T-helper 22 cell (primary cell): ENCODE results near the gene COL8A2.

Experiments used
- DNase-seq: peaks from one replicate; pipeline ENCODE4 v3.0.0-alpha.2; 2020; ENCODE audit warnings: low read depth

COL8A2 gene

DNA sequence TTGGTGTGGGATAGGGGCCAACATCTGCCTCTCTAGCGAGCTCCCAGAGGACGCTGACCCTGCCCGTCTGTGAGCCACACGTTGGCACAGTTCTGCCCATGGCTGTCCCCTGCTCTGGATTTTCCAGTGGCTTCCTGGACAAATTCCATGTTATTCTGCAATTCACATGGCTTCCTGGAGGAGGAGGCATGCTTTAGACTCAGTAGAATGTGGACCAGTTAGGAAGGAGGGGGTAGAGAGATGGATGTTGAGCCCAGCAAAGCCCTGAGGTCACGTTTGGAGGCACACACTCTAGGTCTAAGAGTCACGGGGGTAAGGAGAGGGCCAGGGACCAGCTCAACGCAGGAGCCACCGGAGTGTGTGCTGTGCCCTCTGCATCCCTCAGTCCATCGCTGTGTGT, 12.2 kb downstream of the COL8A2 start:
- no peak for DNase-seq

DNA sequence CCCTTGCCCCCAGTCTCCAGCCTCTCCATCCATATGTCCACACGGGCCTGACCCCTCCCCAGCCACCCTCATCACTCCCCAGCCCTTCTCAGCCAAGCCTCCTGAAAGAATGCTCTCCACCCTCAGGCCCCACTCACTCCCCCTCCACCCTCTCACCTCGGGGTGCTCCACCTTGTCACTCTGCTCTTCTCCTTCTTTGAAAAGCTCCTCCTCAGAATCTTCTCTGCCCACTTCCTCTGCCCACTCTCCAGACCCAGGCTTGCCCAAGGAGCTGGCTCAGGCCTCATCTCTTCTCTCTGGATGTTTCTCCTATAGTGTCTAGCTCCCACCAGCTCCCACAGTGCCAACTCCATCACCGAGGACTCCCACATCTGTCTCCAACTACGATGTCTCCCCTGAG, 13.9 kb downstream of the COL8A2 start:
- DNase-seq = no peak

DNA sequence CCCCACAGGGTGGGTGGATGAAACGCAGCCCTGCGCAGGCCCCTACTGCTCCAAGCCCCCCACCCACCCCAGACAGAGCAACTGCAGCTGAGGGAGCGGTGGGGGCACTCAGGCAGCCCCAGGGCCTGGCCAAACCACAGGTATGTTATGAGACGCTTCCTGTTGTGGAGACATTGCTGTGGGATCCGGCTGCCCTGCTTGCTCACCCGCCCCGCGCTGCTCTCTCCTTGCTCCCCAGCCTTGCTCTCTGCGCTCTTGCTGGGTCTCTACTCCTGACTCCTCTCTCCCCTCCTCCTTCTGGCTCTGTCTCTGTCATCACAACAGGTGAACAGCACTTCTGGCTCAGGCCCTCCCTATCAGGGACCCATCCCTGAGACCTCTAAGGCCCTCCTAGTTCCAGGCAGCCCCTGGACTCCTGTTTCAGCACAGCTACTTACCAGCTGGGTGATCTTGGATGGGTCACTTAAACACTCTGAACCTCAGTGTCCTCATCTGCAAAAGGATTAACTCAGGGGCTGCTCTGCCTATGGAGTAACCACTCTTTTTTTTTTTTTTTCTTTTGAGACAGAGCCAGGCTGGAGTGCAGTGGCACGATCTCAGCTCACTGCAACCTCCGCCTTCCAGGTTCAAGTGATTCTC, 15.9 kb downstream of the COL8A2 start:
- no peak for DNase-seq

DNA sequence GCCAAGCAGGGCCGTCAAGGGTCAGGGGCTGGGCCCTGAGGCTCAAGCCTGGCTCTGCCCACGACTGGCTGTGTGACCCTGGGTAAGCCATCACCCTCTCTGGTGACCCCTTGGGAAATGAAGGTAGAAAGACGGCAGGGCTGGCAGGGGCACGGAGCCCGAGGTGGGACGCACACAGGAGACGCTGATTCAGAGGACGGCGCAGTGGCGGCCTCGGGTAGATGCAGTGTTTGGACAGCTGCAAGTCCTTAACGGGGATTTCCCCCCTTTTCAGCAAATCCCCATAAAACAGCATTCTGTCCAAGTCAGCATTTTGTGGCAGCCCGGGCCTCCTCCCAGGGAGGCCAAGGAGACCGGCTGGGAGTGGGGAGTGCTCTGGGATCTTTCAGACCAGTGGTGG, 16.7 kb downstream of the COL8A2 start:
- no peak for DNase-seq

DNA sequence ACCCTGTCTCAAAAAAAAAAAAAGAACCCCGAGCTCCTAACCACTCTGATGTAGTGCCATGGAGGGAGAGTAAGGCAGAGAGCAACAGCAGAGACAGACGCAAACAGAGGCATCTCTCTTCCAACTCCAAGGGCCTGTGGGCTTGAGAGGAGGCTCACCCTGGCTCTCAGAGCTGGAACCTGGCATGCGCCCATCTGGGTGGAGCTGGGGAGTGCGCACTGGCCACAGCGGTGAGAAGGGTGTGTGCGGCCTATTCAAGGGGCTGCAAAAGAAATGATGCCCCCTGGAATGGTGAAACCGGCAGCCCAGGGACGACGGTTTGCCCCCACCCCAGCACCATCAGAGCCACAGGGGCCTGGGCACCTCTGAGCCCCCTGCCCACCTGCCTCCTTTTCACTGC, 17.6 kb downstream of the COL8A2 start:
- DNase-seq = no peak

DNA sequence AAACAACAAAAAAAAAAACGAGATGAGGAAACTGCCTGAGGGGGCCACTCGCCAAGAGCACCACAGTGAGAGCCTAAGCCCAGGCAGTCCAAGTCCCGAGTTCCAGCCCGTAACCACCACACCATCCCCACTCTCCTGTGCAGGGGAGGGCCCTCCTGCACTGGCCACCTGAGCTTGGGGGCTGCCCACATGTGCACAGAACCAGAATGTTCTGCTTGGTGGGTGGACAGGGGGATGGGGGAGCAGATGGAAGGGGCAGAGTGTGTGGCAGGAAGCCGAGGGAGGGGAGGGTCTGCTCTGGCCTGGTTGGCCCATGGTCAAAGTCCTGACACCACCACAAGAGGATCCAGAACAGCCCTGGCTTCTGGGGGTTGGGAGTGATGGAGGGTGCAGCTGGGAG, 18.8 kb downstream of the COL8A2 start:
- no peak for DNase-seq

DNA sequence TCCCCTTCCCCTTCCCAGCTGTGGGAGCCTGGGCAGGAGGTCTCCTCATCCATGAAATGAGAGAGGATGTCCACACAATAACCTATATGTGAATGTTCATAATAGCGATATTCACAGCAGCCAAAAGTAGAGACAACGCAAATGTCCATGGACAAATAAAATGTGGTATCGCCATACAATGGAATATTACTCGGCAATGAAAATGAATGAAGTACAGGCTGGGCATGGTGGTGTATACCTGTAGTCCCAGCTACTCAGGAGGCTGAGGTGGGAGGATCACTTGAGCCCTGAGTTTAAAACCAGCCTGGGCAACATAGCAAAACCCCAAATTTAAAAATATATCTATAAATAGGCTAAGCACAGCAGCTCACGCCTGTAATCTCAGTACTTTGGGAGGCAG, 23.5 kb downstream of the COL8A2 start:
- DNase-seq = no peak

DNA sequence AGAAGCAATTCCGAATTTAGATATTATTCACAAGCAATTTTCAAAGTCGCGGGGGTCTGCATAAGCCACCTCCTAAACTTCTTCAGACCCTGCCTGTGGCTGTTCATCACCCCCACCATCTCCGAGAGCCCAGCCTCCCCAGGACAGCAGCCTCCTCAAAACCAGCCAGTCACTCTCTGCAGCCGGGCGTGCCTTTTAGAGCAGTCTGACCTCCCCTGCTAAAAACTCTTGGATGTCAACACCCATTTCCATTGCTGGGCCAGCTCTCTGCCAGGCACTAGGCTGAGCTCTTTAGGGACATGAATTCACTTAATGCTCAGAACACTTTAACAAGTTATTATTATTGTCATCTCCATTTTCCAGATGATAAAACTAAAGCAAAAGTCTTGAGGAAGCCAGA, 24.6 kb downstream of the COL8A2 start:
- DNase-seq = no peak

DNA sequence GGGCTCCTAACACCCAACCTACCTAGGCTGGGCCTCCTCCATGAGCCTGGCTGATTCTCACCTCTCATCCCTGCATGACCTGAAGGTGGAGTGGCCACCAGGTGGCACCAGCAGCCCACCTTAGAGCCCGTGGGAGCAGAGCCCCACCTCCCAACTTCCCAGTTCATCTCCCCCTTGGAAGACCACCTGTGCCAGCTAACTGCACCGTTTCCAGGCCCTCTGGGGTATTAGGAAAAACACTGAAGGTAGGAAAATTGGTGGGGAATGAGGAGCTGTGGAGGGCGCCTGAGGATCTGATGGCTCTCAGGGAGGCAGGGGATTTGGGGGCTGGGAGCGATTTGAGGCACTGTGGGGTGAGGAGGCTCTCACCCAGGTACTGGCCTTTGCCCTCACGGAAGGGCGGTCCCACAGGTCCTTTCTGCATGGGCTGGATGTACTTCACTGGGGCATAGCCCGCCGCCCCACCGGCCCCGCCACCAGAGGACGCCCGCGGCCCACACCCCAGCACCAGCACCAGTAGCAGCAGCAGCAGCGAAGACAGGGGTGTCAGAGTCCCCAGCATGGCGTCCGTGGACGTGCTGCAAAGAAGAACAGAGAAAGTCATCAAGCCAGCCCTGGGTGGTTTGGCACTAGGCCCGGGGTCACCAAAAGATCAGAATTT, 25.2 kb downstream of the COL8A2 start:
- DNase-seq = peak; percentile 40

DNA sequence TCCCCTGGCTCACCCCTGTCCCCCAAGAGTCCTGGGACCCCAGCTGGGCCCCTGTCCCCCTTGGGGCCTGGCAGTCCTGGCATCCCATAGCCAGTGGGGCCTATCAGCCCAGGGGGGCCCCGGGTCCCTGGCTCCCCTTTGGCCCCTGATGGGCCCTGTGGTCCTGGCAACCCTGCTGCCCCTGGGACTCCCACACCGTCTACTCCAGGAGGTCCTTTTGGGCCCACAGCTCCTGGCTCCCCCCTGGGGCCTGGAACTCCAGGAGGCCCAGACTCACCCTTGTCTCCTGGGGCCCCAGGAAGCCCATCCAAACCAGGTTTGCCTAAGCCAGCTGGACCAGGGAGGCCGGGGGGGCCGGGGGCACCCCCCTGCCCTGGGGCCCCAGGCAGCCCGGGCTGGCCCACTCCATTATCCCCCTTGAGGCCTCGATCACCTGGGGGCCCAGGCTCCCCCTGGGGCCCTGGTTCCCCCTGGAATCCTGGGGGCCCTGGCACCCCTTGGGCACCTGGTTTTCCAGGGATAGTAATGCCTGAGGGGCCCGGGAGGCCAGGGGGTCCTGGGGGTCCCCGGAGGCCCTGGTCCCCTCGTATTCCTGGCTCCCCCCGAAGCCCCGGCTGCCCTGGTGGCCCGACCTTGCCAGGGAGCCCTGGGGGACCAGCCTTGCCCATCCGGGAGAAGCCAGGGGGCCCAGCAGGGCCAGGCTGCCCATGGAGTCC, 26.2 kb downstream of the COL8A2 start:
- DNase-seq = no peak

DNA sequence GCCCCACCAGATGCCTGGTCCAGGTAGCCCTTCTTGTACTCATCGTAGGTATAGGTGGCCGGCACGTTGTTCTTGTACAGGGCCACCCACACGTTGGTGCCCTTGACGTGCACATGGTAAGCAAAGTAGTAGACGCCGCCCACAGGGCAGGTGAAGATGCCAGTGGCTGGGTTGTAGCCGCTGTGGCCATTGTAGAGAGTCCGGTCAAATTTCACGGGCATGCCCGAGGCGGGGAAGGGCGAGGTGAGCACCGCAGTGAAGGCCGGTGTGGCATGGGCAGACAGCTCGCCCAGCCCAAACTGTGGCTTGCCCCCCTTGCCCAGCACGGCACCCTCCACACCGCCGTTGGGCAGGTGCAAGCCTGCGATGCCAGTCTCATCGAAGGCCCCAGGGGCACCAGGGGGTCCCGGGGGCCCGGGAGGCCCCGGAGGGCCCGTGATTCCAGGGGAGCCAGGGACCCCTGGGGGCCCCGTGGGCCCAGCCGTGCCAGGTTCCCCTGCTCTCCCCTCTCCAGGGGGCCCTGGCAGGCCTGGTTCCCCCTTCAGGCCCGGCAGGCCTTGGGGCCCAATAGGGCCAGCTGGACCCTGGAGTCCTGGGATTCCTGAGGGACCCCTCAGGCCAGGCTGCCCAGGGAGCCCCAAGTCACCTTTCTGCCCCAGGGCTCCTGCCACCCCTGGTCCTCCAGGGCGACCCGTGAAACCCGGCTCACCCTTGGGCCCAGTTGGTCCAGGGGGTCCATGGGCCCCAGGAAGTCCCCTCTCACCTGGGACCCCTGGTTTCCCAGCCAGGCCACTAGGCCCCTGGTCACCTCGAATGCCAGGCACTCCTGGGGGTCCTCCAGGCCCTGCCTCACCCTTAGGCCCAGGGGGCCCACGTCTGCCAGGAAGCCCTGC, 27.1 kb downstream of the COL8A2 start:
- DNase-seq = no peak

DNA sequence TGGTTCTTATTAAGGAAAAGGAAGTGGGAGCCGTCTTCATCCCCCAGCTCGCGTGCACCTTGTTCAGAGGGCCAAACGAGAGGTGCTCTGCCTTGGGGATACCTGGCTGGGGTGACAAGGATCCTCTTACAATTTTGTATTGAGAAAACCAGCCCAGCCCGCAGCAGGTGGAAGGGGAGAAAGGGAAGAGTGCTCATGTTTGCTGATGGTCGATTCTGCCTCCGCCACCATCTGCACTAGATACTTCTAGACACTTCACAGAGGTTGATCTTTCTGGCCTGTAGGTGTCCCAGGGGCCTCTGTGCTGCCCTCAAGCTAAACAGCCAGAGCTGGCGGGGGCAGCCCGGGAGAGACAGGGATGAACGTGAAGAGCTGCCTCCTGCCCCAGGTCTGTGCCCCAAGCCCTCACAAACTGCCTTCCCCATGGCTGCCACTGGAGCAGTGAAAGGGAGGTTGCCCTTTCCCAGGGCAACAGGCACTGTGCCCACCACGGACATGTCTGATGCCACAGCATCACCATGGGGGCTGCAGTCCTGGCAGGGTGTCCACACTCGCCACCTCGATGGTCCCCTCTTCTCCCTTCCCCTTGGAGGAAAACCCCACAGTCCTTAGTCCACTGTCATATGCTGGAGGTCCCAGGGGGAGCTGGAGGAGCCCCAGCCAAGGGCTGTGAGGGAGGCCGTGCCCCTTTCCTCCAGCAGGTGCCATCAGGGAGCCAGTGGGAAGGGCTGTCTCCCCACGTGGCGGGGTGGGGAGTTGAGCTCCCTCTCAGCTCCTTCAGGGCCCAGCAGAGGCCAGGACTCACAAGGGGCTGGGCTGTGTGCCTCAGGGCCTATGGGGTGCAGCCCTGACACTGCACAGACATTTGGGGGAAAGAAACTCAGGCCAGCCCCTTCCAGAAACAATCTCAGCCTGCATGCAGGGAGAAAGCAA, 28.3 kb downstream of the COL8A2 start:
- no peak for DNase-seq

DNA sequence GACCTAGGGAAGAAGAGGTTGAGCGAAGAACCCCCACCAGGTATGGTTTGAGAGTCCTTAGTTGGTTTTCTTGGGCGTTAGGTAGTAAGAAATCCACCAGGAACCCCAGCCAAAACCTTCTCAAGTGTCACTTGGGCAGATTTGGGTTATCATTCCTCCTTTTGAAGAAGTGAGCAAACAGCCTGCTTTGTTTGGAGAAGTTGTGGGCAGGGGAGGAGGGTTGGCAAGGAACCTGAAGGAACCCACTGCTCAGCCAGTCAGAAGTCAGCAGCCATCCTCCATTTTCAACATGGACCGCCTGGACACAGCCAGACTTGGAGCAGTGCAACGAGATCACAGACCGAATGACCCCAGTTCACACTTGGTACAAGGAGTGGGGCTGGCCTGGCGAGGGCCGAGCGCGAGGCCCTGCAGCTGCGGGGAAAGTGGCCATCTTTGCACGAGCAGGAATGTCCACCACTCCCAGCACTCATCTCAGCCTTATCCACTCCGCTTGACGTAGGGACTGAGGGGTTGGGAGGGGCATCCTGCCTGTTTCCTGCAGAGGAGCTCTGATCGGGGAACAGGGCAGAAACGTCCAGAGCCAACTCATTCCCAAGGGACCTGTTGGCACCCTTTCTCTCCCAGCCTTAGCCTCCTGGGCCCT, 29.1 kb downstream of the COL8A2 start:
- no peak for DNase-seq

DNA sequence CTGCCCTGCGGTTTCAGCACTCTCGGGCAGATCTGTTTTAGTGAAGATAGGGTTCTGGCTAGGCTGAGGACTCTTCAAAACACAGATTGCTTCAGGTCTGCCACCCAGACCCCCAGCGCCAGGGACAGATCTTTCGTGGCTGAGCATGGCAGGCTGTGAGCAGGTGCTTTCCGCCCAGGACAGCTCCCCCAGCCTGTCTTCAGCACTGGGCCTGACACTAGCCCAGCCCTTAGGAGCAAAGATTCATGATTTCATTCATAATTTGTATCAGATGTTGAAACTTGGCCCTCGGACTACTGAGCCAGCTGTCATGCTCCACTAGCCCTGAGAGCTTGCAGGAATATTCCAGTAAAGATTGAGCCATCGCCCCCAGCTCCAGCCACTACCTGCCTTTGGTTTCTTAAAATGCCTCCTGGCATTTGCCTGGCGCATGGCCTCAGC, 30.4 kb downstream of the COL8A2 start:
- DNase-seq = no peak

DNA sequence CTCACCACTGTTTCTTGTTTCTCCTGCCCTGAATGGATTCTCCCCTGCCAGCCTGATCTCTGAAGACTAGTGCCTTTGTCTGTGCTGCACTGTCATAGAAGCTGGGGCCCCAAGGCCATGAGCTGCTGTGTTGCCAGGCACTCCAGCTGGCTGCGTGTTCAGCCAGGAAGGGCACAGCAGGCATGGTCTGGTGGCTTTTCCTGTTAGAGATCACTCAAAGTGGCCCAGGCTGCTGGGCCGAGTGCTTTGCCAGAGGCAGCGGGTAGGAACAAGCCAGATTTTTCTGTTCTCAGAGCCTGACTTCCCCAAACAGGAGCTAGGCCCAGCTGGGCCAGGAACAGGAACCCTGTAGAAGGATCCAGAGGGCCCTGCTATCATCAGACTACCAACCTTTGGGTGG, 31.1 kb downstream of the COL8A2 start:
- no peak for DNase-seq

DNA sequence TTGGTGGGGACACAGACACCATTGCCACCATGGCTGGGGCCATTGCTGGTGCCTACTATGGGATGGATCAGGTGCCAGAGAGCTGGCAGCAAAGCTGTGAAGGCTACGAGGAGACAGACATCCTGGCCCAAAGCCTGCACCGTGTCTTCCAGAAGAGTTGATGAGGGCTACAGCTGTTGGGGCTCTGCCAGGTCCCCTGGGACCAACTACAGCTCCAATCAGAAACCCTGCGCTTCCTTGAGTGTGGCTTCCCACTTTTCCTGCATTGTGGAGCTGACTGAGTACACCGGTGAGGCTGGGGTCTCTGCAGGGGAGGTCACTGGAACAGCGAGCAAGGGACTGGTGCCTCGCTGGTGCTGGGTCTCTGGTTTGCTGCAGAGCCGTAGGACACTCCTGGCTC, 31.8 kb downstream of the COL8A2 start:
- DNase-seq = no peak

DNA sequence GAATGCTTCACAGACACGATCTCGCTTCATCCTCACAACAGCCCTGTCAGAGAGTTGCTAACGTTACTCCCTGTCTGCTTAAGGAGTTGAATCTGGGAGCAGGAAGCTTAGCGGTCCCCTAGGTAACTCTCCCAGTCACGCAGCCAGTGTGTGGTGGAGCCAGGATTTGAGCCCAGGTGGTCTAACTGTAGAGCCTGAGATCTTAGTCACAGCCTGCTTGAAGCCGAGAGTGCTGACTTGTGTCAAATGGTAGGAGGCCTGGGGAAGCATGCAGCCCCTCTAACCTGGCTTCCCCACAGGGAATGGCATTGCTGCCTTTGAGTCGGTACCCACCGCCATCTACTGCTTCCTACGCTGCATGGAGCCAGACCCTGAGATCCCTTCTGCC, 32.2 kb downstream of the COL8A2 start:
- no peak for DNase-seq

DNA sequence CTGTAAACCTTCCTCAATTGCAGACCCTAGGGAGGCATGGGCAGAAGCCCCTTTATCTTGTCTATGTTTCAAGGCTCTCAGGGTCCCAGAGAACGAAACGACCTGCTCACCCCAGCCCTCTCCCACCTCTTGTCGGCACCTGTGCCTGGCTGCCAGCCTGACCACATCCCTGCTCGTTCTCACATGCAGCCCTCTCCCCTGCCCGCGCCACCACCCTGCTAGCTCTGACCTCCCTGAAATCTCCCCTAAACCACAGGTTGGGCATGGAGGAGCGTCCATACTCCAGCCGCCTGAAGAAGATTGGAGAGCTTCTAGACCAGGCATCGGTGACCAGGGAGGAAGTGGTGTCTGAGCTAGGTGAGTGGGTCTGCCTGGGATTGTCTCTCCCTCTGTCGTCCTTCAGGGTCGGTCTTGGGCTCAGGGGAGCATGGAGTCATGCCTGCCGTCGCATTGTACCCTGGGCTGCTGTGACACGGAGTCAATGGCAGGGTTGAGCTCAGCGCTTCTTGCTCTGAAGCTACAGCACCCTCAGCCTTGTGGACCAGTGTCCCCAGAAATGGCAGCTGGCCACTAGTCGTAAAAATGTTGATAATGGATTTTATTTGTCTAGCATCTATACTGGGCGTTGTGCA, 32.7 kb downstream of the COL8A2 start:
- no peak for DNase-seq

DNA sequence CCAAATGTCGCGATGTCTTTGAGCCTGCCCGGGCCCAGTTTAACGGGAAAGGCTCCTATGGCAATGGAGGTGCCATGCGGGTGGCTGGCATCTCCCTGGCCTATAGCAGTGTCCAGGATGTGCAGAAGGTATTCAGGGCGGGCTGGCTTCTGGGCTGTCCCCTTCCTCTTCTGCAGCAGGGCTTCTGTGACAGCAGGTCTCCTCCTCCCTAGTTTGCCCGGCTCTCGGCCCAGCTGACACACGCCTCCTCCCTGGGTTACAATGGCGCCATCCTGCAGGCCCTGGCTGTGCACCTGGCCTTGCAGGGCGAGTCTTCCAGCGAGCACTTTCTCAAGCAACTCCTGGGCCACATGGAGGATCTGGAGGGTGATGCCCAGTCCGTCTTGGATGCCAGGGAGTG, 33.3 kb downstream of the COL8A2 start:
- no peak for DNase-seq

DNA sequence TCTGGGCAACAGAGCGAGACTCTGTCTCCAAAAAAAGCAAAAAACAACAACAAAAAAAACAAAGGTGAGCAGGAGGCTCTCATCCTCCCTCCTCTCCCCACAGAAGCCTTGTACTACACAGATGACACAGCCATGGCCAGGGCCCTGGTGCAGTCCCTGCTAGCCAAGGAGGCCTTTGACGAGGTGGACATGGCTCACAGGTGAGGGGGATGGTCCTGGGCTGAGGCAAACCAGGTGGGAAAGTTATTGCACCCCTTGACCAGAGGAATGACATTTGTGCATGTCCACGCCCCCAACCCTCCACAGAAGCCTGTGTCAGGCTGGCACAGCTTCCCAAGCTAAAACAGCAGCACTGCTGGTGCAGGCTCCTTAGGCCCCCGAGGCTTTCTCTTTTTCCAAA, 33.9 kb downstream of the COL8A2 start:
- no peak for DNase-seq
